ENCODE measurements around the gene ARHGAP1. TPM values are rescaled to one million over a fixed set of nuclear protein-coding genes. Genes with fewer than 3 reads are reported as not detected.

Gene ARHGAP1
- total and polyA plus RNA-seq, 2 of the 13 experiments (the other 11 are each of a cell fraction or from before 2014, with no cell fraction given) = 18.6 to 30.3 TPM

DNA sequence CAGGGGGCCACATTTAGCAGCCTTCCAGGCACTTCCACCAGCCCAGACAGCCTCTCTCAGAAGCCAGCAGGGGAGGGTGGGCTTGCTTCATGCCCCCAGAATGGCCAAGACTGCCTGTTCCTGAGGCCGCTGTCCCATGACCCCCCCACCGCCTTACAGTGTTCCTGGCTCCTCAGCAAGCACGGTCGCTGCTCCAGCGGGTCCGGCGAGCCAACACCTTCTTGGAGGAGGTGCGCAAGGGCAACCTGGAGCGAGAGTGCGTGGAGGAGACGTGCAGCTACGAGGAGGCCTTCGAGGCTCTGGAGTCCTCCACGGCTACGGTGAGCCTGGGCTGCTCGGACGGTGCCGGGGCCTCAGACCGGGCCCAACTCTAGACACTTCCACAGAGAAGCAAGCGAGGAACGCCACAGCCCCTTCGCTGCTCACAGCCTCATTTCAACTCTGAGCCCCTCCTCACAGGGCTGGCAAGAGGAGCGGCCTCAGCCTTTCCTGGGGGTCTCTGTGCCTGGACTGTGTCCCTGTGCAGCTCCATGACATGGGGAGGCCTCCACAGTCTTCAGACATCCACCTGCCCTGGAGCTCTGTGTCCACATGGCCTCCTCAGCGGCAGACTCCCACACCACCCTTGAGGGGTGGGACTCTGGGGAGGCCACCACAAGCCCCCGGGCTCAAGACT lies 19.3 kb upstream of the ARHGAP1 start (continued):
- TF ChIP-seq, protein P1, sequence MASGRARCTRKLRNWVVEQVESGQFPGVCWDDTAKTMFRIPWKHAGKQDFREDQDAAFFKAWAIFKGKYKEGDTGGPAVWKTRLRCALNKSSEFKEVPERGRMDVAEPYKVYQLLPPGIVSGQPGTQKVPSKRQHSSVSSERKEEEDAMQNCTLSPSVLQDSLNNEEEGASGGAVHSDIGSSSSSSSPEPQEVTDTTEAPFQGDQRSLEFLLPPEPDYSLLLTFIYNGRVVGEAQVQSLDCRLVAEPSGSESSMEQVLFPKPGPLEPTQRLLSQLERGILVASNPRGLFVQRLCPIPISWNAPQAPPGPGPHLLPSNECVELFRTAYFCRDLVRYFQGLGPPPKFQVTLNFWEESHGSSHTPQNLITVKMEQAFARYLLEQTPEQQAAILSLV (CRISPR knock-in tag; IDR thresholded peaks at IDR 0.05; ENCODE audit: borderline replicate concordance) = no peak
- 0 out of 2 replicates have a peak, but pooled peaks have one; percentile 4 for TF ChIP-seq ZNF839 (CRISPR knock-in tag; IDR thresholded peaks at IDR 0.05; ENCODE audit: borderline replicate concordance)
- TF ChIP-seq, protein P2, sequence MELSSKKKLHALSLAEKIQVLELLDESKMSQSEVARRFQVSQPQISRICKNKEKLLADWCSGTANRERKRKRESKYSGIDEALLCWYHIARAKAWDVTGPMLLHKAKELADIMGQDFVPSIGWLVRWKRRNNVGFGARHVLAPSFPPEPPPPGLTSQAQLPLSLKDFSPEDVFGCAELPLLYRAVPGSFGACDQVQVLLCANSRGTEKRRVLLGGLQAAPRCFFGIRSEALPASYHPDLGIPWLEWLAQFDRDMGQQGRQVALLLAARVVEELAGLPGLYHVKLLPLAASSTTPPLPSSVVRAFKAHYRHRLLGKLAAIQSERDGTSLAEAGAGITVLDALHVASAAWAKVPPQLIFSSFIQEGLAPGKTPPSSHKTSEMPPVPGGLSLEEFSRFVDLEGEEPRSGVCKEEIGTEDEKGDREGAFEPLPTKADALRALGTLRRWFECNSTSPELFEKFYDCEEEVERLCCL (CRISPR knock-in tag; IDR thresholded peaks at IDR 0.05; ENCODE audit: borderline replicate concordance) = no peak
- no peak for TF ChIP-seq CEBPG (CRISPR knock-in tag; IDR thresholded peaks at IDR 0.05)
- 0 out of 2 replicates have a peak, but pooled peaks have one; percentile 17 for TF ChIP-seq ZNF766 (CRISPR knock-in tag; IDR thresholded peaks at IDR 0.05; ENCODE audit: borderline replicate concordance)
- TF ChIP-seq ZNF557 (CRISPR knock-in tag; IDR thresholded peaks at IDR 0.05) = no peak
- TF ChIP-seq KLF11 (CRISPR knock-in tag; IDR thresholded peaks at IDR 0.05) = no peak
- TF ChIP-seq ZNF678 (CRISPR knock-in tag; IDR thresholded peaks at IDR 0.05) = no peak; the same call in 1 of the 2 replicates
- no peak for TF ChIP-seq TBP (CRISPR knock-in tag; IDR thresholded peaks at IDR 0.05)
- no peak for TF ChIP-seq ZKSCAN5 (CRISPR knock-in tag; IDR thresholded peaks at IDR 0.05)
- TF ChIP-seq, protein P3, sequence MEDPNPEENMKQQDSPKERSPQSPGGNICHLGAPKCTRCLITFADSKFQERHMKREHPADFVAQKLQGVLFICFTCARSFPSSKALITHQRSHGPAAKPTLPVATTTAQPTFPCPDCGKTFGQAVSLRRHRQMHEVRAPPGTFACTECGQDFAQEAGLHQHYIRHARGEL (CRISPR knock-in tag; IDR thresholded peaks at IDR 0.05) = no peak
- no peak for TF ChIP-seq MIXL1 (CRISPR knock-in tag; IDR thresholded peaks at IDR 0.05)
- TF ChIP-seq ZNF451 (CRISPR knock-in tag; IDR thresholded peaks at IDR 0.05) = peak; percentile 69; the same call in 1 of the 2 replicates
- TF ChIP-seq CBX2 (IDR thresholded peaks at IDR 0.05; ENCODE audit: low read depth, low read length) = no peak
- no peak for TF ChIP-seq CBX2 (CRISPR knock-in tag; IDR thresholded peaks at IDR 0.05; ENCODE audit: low read depth)
- TF ChIP-seq ZNF619 (CRISPR knock-in tag; IDR thresholded peaks at IDR 0.05) = no peak
- no peak for TF ChIP-seq PITX1 (CRISPR knock-in tag; IDR thresholded peaks at IDR 0.05)
- TF ChIP-seq YY1 (IDR thresholded peaks at IDR 0.05; ENCODE audit: insufficient read depth, insufficient replicate concordance, low read depth, low read length) = no peak
- TF ChIP-seq TBX3 (IDR thresholded peaks at IDR 0.05; ENCODE audit: borderline replicate concordance) = no peak
- no peak for TF ChIP-seq JARID2 (CRISPR knock-in tag; IDR thresholded peaks at IDR 0.05; ENCODE audit: insufficient replicate concordance)
- no peak for TF ChIP-seq SAP130 (CRISPR knock-in tag; IDR thresholded peaks at IDR 0.05; ENCODE audit: low read depth)
- 0 out of 2 replicates have a peak, but pooled peaks have one; percentile 57 for TF ChIP-seq ATF7-NPFF (CRISPR knock-in tag; IDR thresholded peaks at IDR 0.05; ENCODE audit: low read depth)
- no peak for TF ChIP-seq ZNF136 (CRISPR knock-in tag; IDR thresholded peaks at IDR 0.05; ENCODE audit: low read depth)
- TF ChIP-seq NCOA2 (CRISPR knock-in tag; IDR thresholded peaks at IDR 0.05) = no peak
- no peak for TF ChIP-seq BRCA1 (CRISPR knock-in tag; IDR thresholded peaks at IDR 0.05)
- 0 out of 2 replicates have a peak, but pooled peaks have one; percentile 13 for TF ChIP-seq SPEN (CRISPR knock-in tag; IDR thresholded peaks at IDR 0.05; ENCODE audit: low read depth)
- TF ChIP-seq, protein P4, sequence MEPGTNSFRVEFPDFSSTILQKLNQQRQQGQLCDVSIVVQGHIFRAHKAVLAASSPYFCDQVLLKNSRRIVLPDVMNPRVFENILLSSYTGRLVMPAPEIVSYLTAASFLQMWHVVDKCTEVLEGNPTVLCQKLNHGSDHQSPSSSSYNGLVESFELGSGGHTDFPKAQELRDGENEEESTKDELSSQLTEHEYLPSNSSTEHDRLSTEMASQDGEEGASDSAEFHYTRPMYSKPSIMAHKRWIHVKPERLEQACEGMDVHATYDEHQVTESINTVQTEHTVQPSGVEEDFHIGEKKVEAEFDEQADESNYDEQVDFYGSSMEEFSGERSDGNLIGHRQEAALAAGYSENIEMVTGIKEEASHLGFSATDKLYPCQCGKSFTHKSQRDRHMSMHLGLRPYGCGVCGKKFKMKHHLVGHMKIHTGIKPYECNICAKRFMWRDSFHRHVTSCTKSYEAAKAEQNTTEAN (CRISPR knock-in tag; conservative IDR thresholded peaks at IDR 0.05) = no peak
- no peak for TF ChIP-seq ATF7 (IDR thresholded peaks at IDR 0.05)
- TF ChIP-seq ATF7 (CRISPR knock-in tag; IDR thresholded peaks at IDR 0.05) = 0 out of 2 replicates have a peak, but pooled peaks have one; percentile 9
- TF ChIP-seq MED13 (CRISPR knock-in tag; IDR thresholded peaks at IDR 0.05) = no peak

Measured in HepG2 (cell line).